Left ventricle myocardium inferior (tissue), 1 donor: Measurements from ENCODE around the gene AKAP9. TPM values are rescaled to one million over a fixed set of nuclear protein-coding genes. Genes with fewer than 3 reads are reported as not detected.
"Not testable (repeated sequence)": the region's sequence is repeated elsewhere in the genome, so short reads cannot be mapped to it uniquely, and the experiment has no call there.

Source experiments
- DNase-seq: peaks from one replicate; pipeline ENCODE4 v3.0.0-alpha.2; 2020
- H3K27ac ChIP-seq: fragments of 200-600 bp; replicated peaks from 2 replicates; pipeline ENCODE4 v1.8.0; 2021
- H3K27me3 ChIP-seq: fragments of 200-600 bp; 2 replicates; pipeline ENCODE4 v1.8.0; 2021; ENCODE audit warnings: low read depth
- H3K36me3 ChIP-seq: fragments of 200-600 bp; 2 replicates; pipeline ENCODE4 v1.8.0; 2021
- H3K4me1 ChIP-seq: fragments of 200-600 bp; 2 replicates; pipeline ENCODE4 v1.8.0; 2021
- H3K4me3 ChIP-seq: fragments of 200-600 bp; 2 replicates; pipeline ENCODE4 v1.8.0; 2021; ENCODE audit warnings: mild to moderate bottlenecking, moderate library complexity
- H3K9me3 ChIP-seq: fragments of 200-600 bp; replicated peaks from 2 replicates; pipeline ENCODE4 v1.8.0; 2021
- CTCF ChIP-seq: fragments of 200-600 bp; IDR thresholded peaks from 2 replicates; pipeline ENCODE4 v1.8.0; 2021; ENCODE audit warnings: antibody characterized with exemption, mild to moderate bottlenecking, borderline replicate concordance
- intact Hi-C: fragments of 100-400 bp; cut with micrococcal nuclease; formaldehyde crosslinking; loops from one replicate; pipeline ENCODE4 v1.11.0; 2022
- total RNA-seq: library from RNA; stranded (reverse); fragmentation: NEBNext Ultra II Directional; extraction: Animal tissue kit (Norgen Biotek cat#: 25700); gene quantifications from one replicate; pipeline ENCODE4 v1.2.1, GENCODE V29; 2021
- donor health status: DM: no; HTN: yes; CAD: no; lungs with severe emphysema.

AKAP9 gene
- total RNA-seq, 1 donor from 2014 or later, result 49.4 TPM

- Histone ChIP-seq H3K36me3 (peaks cover 4% of the 10 kb centered on the region), H3K4me1 (peaks cover 34% of the 10 kb centered on the region), H3K9me3 (no peaks in the 10 kb centered on the region), H3K27ac (no peak overlapping the region), H3K4me3 (no peak overlapping the region), H3K27me3 (no peaks in the 10 kb centered on the region)
- no peak for TF ChIP-seq CTCF
- intact Hi-C loops, result no loop called here
- no peak for DNase-seq
These were observed 33.0 kb downstream of the AKAP9 start for GRCh38 chr7:91973639-91974038.

- DNase-seq, result no peak
- H3K4me1 ChIP-seq, result peaks cover 34% of the 10 kb centered on the region
- H3K4me3 ChIP-seq, result no peak overlapping the region
- H3K9me3 ChIP-seq, result no peaks in the 10 kb centered on the region
- H3K27ac ChIP-seq, result no peak overlapping the region
- intact Hi-C loops, result no loop called here
- TF ChIP-seq CTCF, result no peak
- H3K36me3 ChIP-seq, result peaks cover 4% of the 10 kb centered on the region
- no peaks in the 10 kb centered on the region for H3K27me3 ChIP-seq
These were observed 33.4 kb downstream of the AKAP9 start for GRCh38 chr7:91974066-91974465.

- Histone ChIP-seq H3K4me1 (peaks cover 17% of the 10 kb centered on the region), H3K27me3 (no peaks in the 10 kb centered on the region), H3K27ac (no peak overlapping the region), H3K36me3 (peaks cover 7% of the 10 kb centered on the region), H3K4me3 (no peak overlapping the region), H3K9me3 (no peaks in the 10 kb centered on the region)
- TF ChIP-seq CTCF, result no peak
- DNase-seq, result no peak
- intact Hi-C loops, result no loop called here
These were observed 36.1 kb downstream of the AKAP9 start for GRCh38 chr7:91976743-91977142.

GRCh38 chr7:91979590-91979989 is 38.9 kb downstream of the AKAP9 start:
- no peak for TF ChIP-seq CTCF
- H3K36me3 ChIP-seq, result peaks cover 18% of the 10 kb centered on the region
- intact Hi-C loops, result no loop called here
- no peak for DNase-seq
- peaks cover under 1% of the 10 kb centered on the region for H3K4me1 ChIP-seq
- H3K27me3 ChIP-seq, result no peaks in the 10 kb centered on the region
- peaks cover 5% of the 10 kb centered on the region for H3K9me3 ChIP-seq
- H3K4me3 ChIP-seq, result no peak overlapping the region
- no peak overlapping the region for H3K27ac ChIP-seq

GRCh38 chr7:91982352-91982751 is 41.7 kb downstream of the AKAP9 start:
- H3K27me3 ChIP-seq, H3K9me3 ChIP-seq, H3K4me3 ChIP-seq, DNase-seq, H3K4me1 ChIP-seq, H3K27ac ChIP-seq, intact Hi-C loops: not testable (repeated sequence)
- peaks cover 14% of the 10 kb centered on the region for H3K36me3 ChIP-seq

GRCh38 chr7:91988213-91988612 is 47.6 kb downstream of the AKAP9 start:
- peaks cover 3% of the 10 kb centered on the region for H3K36me3 ChIP-seq
- no peaks in the 10 kb centered on the region for H3K9me3 ChIP-seq
- no peak overlapping the region for H3K4me3 ChIP-seq
- DNase-seq, result no peak
- no peaks in the 10 kb centered on the region for H3K27me3 ChIP-seq
- TF ChIP-seq CTCF, result no peak
- H3K27ac ChIP-seq, result no peak overlapping the region
- H3K4me1 ChIP-seq, result no peaks in the 10 kb centered on the region
- intact Hi-C loops, result no loop called here
